H1 (cell line): ENCODE data around the gene DACT1. TPM values are rescaled to one million over a fixed set of nuclear protein-coding genes. Genes with fewer than 3 reads are reported as not detected.

Experiments
- CTCF ChIA-PET: fragments of 300-600 bp; sonication (Branson Sonifier 250); formaldehyde crosslinking; loops from one replicate; lab custom pipeline; 2021; ENCODE audit not compliant: partially characterized antibody; lab: Charles Lee
- POLR2A ChIA-PET: fragments of 300-600 bp; sonication (Branson Sonifier 250); formaldehyde crosslinking; loops from one replicate; lab custom pipeline; 2021; ENCODE audit warnings: inconsistent platforms; ENCODE audit not compliant: partially characterized antibody; lab: Charles Lee
- DNase-seq, 2 experiments: peaks; one replicate each; pipeline versions ENCODE4 v3.0.0 to v3.0.0-alpha.2; 2010 to 2022; ENCODE audit warnings: low spot score in 2 of 2, low read depth in 1 of 2, mixed read lengths in 1 of 2
- FAIRE-seq: peaks from 2 replicates; lab custom pipeline; 2011; peaks lifted over from hg19 to GRCh38; lab: Jason Lieb, UNC
- H2AFZ ChIP-seq: 2 replicates; pipeline ENCODE4 v1.8.1; 2012; ENCODE audit warnings: low read length, inconsistent platforms
- H2AK5ac ChIP-seq: 2 replicates; pipeline ENCODE4 v1.6.1; 2013; ENCODE audit warnings: low read depth, low read length
- H2BK120ac ChIP-seq: replicated peaks from 2 replicates; pipeline ENCODE3; 2013; ENCODE audit warnings: low read depth, low read length, inconsistent platforms
- H2BK12ac ChIP-seq: 2 replicates; pipeline ENCODE4 v1.6.1; 2013; ENCODE audit warnings: low read depth, low read length
- H2BK15ac ChIP-seq: 2 replicates; pipeline ENCODE4 v1.6.1; 2013; ENCODE audit warnings: low read length
- H2BK20ac ChIP-seq: 2 replicates; pipeline ENCODE4 v1.6.1; 2013; ENCODE audit warnings: low read length
- H2BK5ac ChIP-seq: 2 replicates; pipeline ENCODE4 v1.6.1; 2013; ENCODE audit warnings: low read depth, low read length
- H3K14ac ChIP-seq: 2 replicates; pipeline ENCODE4 v1.6.1; 2013; ENCODE audit warnings: inconsistent platforms; ENCODE audit not compliant: insufficient read length
- H3K18ac ChIP-seq: 2 replicates; pipeline ENCODE4 v1.6.1; 2013; ENCODE audit warnings: low read length; ENCODE audit errors: extremely low read depth
- H3K23ac ChIP-seq: 2 replicates; pipeline ENCODE4 v1.6.1; 2013; ENCODE audit warnings: inconsistent platforms; ENCODE audit not compliant: insufficient read length
- H3K23me2 ChIP-seq: 2 replicates; pipeline ENCODE4 v1.6.1; 2013; ENCODE audit warnings: low read depth, low read length
- H3K27ac ChIP-seq: 2 replicates; pipeline ENCODE4 v1.6.1; 2011; ENCODE audit warnings: low read depth, low read length, inconsistent platforms
- H3K27me3 ChIP-seq, 4 experiments: replicated peaks in 1 of 4; 1 replicate in 1 of 4; 2 replicates in 3 of 4; pipeline versions ENCODE4 v1.6.1 to v1.8.1; 2011 to 2013; ENCODE audit warnings: low read length in 3 of 4, mild to moderate bottlenecking in 3 of 4, inconsistent platforms in 2 of 4, mixed read lengths in 2 of 4, moderate library complexity in 1 of 4; ENCODE audit not compliant: control insufficient read depth in 3 of 4, insufficient read depth in 3 of 4; ENCODE audit errors: extremely low read depth in 1 of 4
- H3K36me3 ChIP-seq, 4 experiments: 2 replicates each; pipeline versions ENCODE4 v1.6.1 to v1.8.1; 2011 to 2013; ENCODE audit warnings: mild to moderate bottlenecking in 4 of 4, low read length in 3 of 4, moderate library complexity in 2 of 4, control low read depth in 1 of 4, inconsistent platforms in 1 of 4; ENCODE audit not compliant: insufficient read depth in 4 of 4, control insufficient read depth in 2 of 4
- H3K4ac ChIP-seq: replicated peaks from 2 replicates; pipeline ENCODE3; 2013; ENCODE audit warnings: low read length, low read depth, mixed read lengths, inconsistent platforms; ENCODE audit not compliant: insufficient read length
- H3K4me1 ChIP-seq, 4 experiments: replicated peaks in 1 of 4; 1 replicate in 1 of 4; 2 replicates in 3 of 4; pipeline versions ENCODE4 v1.6.1 to v1.8.1; 2011 to 2013; ENCODE audit warnings: low read length in 3 of 4, inconsistent platforms in 2 of 4, mixed read lengths in 1 of 4; ENCODE audit not compliant: insufficient read depth in 4 of 4, control insufficient read depth in 3 of 4
- H3K4me2 ChIP-seq, 2 experiments: 2 replicates each; pipeline versions ENCODE4 v1.6.1 to v1.8.1; 2011 to 2013; ENCODE audit warnings: low read depth in 2 of 2, low read length in 2 of 2, control low read depth in 1 of 2, inconsistent platforms in 1 of 2, mild to moderate bottlenecking in 1 of 2; ENCODE audit not compliant: insufficient read depth in 1 of 2
- H3K4me3 ChIP-seq, 4 experiments: fragments of 200-600, 300-600 bp in 1 of 4; sonication (generic), shearing (Covaris generic), sonication (Bioruptor Twin) in 1 of 4; 2 replicates each; pipeline versions ENCODE4 v1.5.1 to v1.8.1; 2011 to 2016; ENCODE audit warnings: low read length in 4 of 4, low read depth in 3 of 4, control low read depth in 2 of 4, inconsistent platforms in 2 of 4, mild to moderate bottlenecking in 2 of 4, mixed read lengths in 1 of 4, moderate library complexity in 1 of 4; ENCODE audit not compliant: insufficient read depth in 2 of 4; ENCODE audit errors: extremely low read depth in 1 of 4
- H3K56ac ChIP-seq: replicated peaks from 2 replicates; pipeline ENCODE3; 2013; ENCODE audit warnings: low read depth, mild to moderate bottlenecking, mixed read lengths, low read length, inconsistent platforms; ENCODE audit not compliant: insufficient read length
- H3K79me1 ChIP-seq: 2 replicates; pipeline ENCODE4 v1.6.1; 2013; ENCODE audit warnings: low read depth, low read length, control low read depth
- H3K79me2 ChIP-seq, 2 experiments: 2 replicates each; pipeline versions ENCODE4 v1.6.1 to v1.8.1; 2012 to 2013; ENCODE audit warnings: low read length in 2 of 2, mild to moderate bottlenecking in 2 of 2, inconsistent platforms in 1 of 2; ENCODE audit not compliant: insufficient read depth in 2 of 2, control insufficient read depth in 1 of 2
- H3K9ac ChIP-seq, 4 experiments: replicated peaks in 1 of 4; 1 replicate in 1 of 4; 2 replicates in 3 of 4; pipeline versions ENCODE4 v1.6.1 to v1.8.1; 2011 to 2013; ENCODE audit warnings: low read depth in 3 of 4, low read length in 3 of 4, control low read depth in 2 of 4, mild to moderate bottlenecking in 2 of 4, moderate library complexity in 2 of 4, inconsistent platforms in 1 of 4; ENCODE audit errors: extremely low read depth in 1 of 4
- H3K9me3 ChIP-seq, 2 experiments: 2 replicates each; pipeline versions ENCODE4 v1.6.1 to v1.8.1; 2012 to 2013; ENCODE audit warnings: mild to moderate bottlenecking in 2 of 2, moderate library complexity in 2 of 2, control low read depth in 1 of 2, inconsistent platforms in 1 of 2, low read depth in 1 of 2, low read length in 1 of 2, mixed read lengths in 1 of 2; ENCODE audit not compliant: insufficient read depth in 2 of 2
- H4K20me1 ChIP-seq, 2 experiments: replicated peaks in 1 of 2; 2 replicates each; pipeline versions ENCODE3 to v1.8.1; 2011 to 2013; ENCODE audit warnings: inconsistent platforms in 2 of 2, low read length in 2 of 2, mild to moderate bottlenecking in 1 of 2; ENCODE audit not compliant: insufficient read depth in 2 of 2, control insufficient read depth in 1 of 2
- H4K5ac ChIP-seq: 2 replicates; pipeline ENCODE4 v1.6.1; 2013; ENCODE audit warnings: low read length, low read depth, mixed read lengths, inconsistent platforms; ENCODE audit not compliant: insufficient read length
- H4K8ac ChIP-seq: 2 replicates; pipeline ENCODE4 v1.8.0; 2013; ENCODE audit warnings: mild to moderate bottlenecking, moderate library complexity, low read length, inconsistent platforms; ENCODE audit not compliant: insufficient read depth; ENCODE audit errors: extremely low read depth
- H4K91ac ChIP-seq: replicated peaks from 2 replicates; pipeline ENCODE3; 2013; ENCODE audit warnings: low read length, mixed read lengths, inconsistent platforms; ENCODE audit not compliant: insufficient read length
- CEBPB ChIP-seq: IDR thresholded peaks from 2 replicates; pipeline ENCODE4 v1.6.1; 2012; ENCODE audit warnings: low read depth, low read length
- CREB1 ChIP-seq: IDR thresholded peaks from 2 replicates; pipeline ENCODE4 v1.6.1; 2012; ENCODE audit warnings: inconsistent platforms
- CTBP2 ChIP-seq: IDR thresholded peaks from 2 replicates; pipeline ENCODE4 v1.7.0; 2011; ENCODE audit warnings: borderline replicate concordance, mild to moderate bottlenecking, moderate library complexity, mixed read lengths, low read length; ENCODE audit not compliant: insufficient read depth, insufficient read length
- EP300 ChIP-seq, 2 experiments: IDR thresholded peaks; 1 replicate in 1 of 2; 2 replicates in 1 of 2; pipeline ENCODE4 v1.6.1; 2011 to 2012; ENCODE audit warnings: low read depth in 2 of 2, low read length in 2 of 2, mild to moderate bottlenecking in 2 of 2, borderline replicate concordance in 1 of 2, inconsistent platforms in 1 of 2, moderate library complexity in 1 of 2
- FOSL1 ChIP-seq: IDR thresholded peaks from 2 replicates; pipeline ENCODE4 v1.6.1; 2011; ENCODE audit warnings: mild to moderate bottlenecking, low read depth, low read length, moderate library complexity; ENCODE audit not compliant: insufficient read depth
- HDAC6 ChIP-seq: IDR thresholded peaks from one replicate; pipeline ENCODE4 v1.7.1; 2012; ENCODE audit warnings: low read depth, mild to moderate bottlenecking, inconsistent platforms, low read length, moderate library complexity
- KDM4A ChIP-seq: IDR thresholded peaks from one replicate; pipeline ENCODE4 v1.7.1; 2012; ENCODE audit warnings: low read depth, mild to moderate bottlenecking, moderate library complexity, low read length, inconsistent platforms; ENCODE audit not compliant: severe bottlenecking
- MAX ChIP-seq: IDR thresholded peaks from 2 replicates; pipeline ENCODE4 v1.6.1; 2012; ENCODE audit warnings: inconsistent platforms
- RFX5 ChIP-seq: IDR thresholded peaks from 2 replicates; pipeline ENCODE4 v1.6.1; 2011; ENCODE audit warnings: low read depth, low read length, improper control_type of control experiment, borderline replicate concordance
- SAP30 ChIP-seq: fragments of 300-600 bp; sonication (generic); IDR thresholded peaks from 2 replicates; pipeline ENCODE4 v1.7.1; 2012; ENCODE audit warnings: low read length, moderate library complexity, mild to moderate bottlenecking, inconsistent platforms; ENCODE audit not compliant: insufficient read depth, insufficient replicate concordance
- SIN3A ChIP-seq, 2 experiments: IDR thresholded peaks in 1 of 2; conservative IDR thresholded peaks in 1 of 2; 2 replicates each; pipeline ENCODE4 v1.6.1; 2011 to 2012; ENCODE audit warnings: low read length in 2 of 2, improper control_type of control experiment in 1 of 2, low read depth in 1 of 2, mild to moderate bottlenecking in 1 of 2
- SP1 ChIP-seq: IDR thresholded peaks from 2 replicates; pipeline ENCODE4 v1.6.1; 2011; ENCODE audit warnings: low read depth, low read length
- TCF12 ChIP-seq: IDR thresholded peaks from 2 replicates; pipeline ENCODE4 v1.6.1; 2011; ENCODE audit warnings: low read depth, mild to moderate bottlenecking, low read length
- TEAD4 ChIP-seq: IDR thresholded peaks from 2 replicates; pipeline ENCODE4 v1.6.1; 2012; ENCODE audit warnings: low read depth, low read length, inconsistent platforms, mixed read lengths
- WGBS, 2 experiments: shearing (Covaris generic) in 1 of 2; methylation state at CpG; one replicate each; pipeline versions ENCODE4 v1.1.6 to v1.1.7; 2013 to 2015; ENCODE audit warnings: low lambda C conversion rate in 2 of 2, mixed read lengths in 2 of 2, inconsistent platforms in 1 of 2, low coverage in 1 of 2, missing lambda C conversion rate in 1 of 2; ENCODE audit not compliant: insufficient replicate concordance in 2 of 2, insufficient coverage in 1 of 2, insufficient read length in 1 of 2; ENCODE audit errors: extremely low coverage in 1 of 2, missing lambda C conversion rate in 1 of 2; 5-methylcytosine and 5-hydroxymethylcytosine counted together
- polyA plus RNA-seq, 7 experiments: library from polyadenylated mRNA; depleted of rRNA in 3 of 7; stranded (reverse) in 5 of 7; unstranded in 2 of 7; fragments of >200 nt in 5 of 7; fragments of 200-250 nt in 2 of 7; gene quantifications; 1 replicate in 5 of 7; 2 replicates in 1 of 7; 4 replicates in 1 of 7; pipeline versions ENCODE4 v1.2.1 to v1.2.3, GENCODE V29; 2011 to 2013; ENCODE audit warnings: missing spikeins in 2 of 7, mixed read lengths in 2 of 7
- total RNA-seq: library from RNA; stranded (reverse); fragmentation: NEBNext Ultra II Directional; extraction: Animal tissue kit (Norgen Biotek cat#: 25700); gene quantifications from 2 replicates; pipeline ENCODE4 v1.2.1, GENCODE V29; 2021

The DACT1 gene
- total and polyA plus RNA-seq, 2 of the 8 experiments (the other 6 are each of a cell fraction or from before 2014, with no cell fraction given) = 3.2 to 29.8 TPM

DNA sequence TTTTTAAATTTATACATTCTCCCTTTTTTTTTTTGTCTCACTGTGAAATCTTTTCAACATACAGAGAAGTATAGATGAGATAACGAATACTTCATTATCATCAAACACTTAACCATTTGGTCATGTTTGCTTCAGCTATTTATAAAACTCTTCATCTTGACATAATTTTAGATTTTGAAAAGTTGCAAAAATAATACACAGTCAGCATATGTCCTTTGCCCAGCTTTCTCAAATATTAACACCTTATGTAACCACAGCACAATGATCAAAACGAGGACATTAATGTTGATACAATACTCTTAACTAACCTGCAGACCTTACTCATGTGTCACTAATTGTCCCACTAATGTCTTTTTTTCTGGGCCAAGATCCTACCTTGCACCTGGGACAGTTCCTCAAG is 36.0 kb downstream of the DACT1 start:
- Histone ChIP-seq H3K36me3 (no peaks in the 10 kb centered on the region), H2BK20ac (no peak overlapping the region), H3K79me1 (no peaks in the 10 kb centered on the region), H3K23ac (no peak overlapping the region), H3K9ac (no peak overlapping the region), H3K79me2 (no peaks in the 10 kb centered on the region), H4K91ac (no peak overlapping the region), H3K4me3 (no peak overlapping the region), H3K9me3 (no peaks in the 10 kb centered on the region), H2BK12ac (no peak overlapping the region), H3K4me2 (no peak overlapping the region), H2BK15ac (no peak overlapping the region), H3K14ac (no peak overlapping the region), H4K20me1 (no peaks in the 10 kb centered on the region), H3K56ac (no peak overlapping the region), H3K27ac (no peak overlapping the region), H3K27me3 (no peaks in the 10 kb centered on the region), H3K23me2 (no peaks in the 10 kb centered on the region; the same call in 1 of the 2 replicates), H4K8ac (no peak overlapping the region), H3K4me1 (no peaks in the 10 kb centered on the region; a peak in 1 of 7 replicates), H2BK120ac (no peak overlapping the region), H3K18ac (no peak overlapping the region), H2AK5ac (no peak overlapping the region), H3K4ac (no peak overlapping the region), H2BK5ac (no peak overlapping the region), H4K5ac (no peak overlapping the region), H2AFZ (no peak overlapping the region)
- DNase-seq (no peak), FAIRE-seq (no peak)
- CTCF ChIA-PET = interaction anchor here (1.0 kb wide), 1 partner anchor 19 kb away, joined by 3 read pairs; no protein-coding TSS in a partner anchor
- 95% methylated on average over 2 of the region's 2 CpGs; no CpG with 5 or more reads in 1 of the 2 experiments for WGBS, 2 experiments
- POLR2A ChIA-PET = no interaction called here
- no peak for TF ChIP-seq CREB1
- no peak for TF ChIP-seq SAP30
- TF ChIP-seq MAX = no peak
- no peak for TF ChIP-seq TEAD4
- TF ChIP-seq CTBP2 = no peak
- no peak for TF ChIP-seq SP1
- TF ChIP-seq EP300 (IDR thresholded peaks at IDR 0.05; ENCODE audit: borderline replicate concordance in 1 of 2, low read depth in 2 of 2, low read length in 2 of 2) = no peak
- TF ChIP-seq TCF12 = no peak
- no peak for TF ChIP-seq CEBPB
- TF ChIP-seq SIN3A (conservative IDR thresholded peaks at IDR 0.05 in 1 of 2, IDR thresholded peaks at IDR 0.05 in 1 of 2; ENCODE audit: low read depth in 1 of 2, low read length in 2 of 2) = no peak
- no peak for TF ChIP-seq FOSL1
- no peak for TF ChIP-seq RFX5
- no peak for TF ChIP-seq KDM4A
- no peak for TF ChIP-seq HDAC6
